IMR-90 (cell line): ENCODE results near the gene WASHC3. TPM values are rescaled to one million over a fixed set of nuclear protein-coding genes. Genes with fewer than 3 reads are reported as not detected.

Source experiments
- ATAC-seq: fragments of 200-7000 bp; cut with Tn5 transposase; 2 replicates; pipeline ENCODE4 v1.9.1; 2020; ENCODE audit warnings: low read depth, mild to moderate bottlenecking, moderate library complexity
- BruUV-seq: library from RNA; stranded (reverse); fragments of 400-500 nt; replicated peaks from 2 replicates; lab custom pipeline; 2021; lab: Mats Ljungman, UMichigan
- CTCF ChIA-PET: fragments of 300-600 bp; formaldehyde crosslinking; extraction: SDS; loops from one replicate; lab custom pipeline; 2021; ENCODE audit warnings: antibody characterized with exemption; lab: Yijun Ruan, JAX
- POLR2A ChIA-PET: fragments of 300-600 bp; sonication (Branson Sonifier 250); formaldehyde crosslinking; loops from one replicate; lab custom pipeline; 2022; ENCODE audit warnings: antibody characterized with exemption; ENCODE audit not compliant: unreplicated experiment; lab: Charles Lee
- DNase-seq: peaks from one replicate; pipeline ENCODE4 v3.0.0; 2013
- H2AFZ ChIP-seq: replicated peaks from 2 replicates; pipeline ENCODE3; 2013; ENCODE audit warnings: low read length, mild to moderate bottlenecking; ENCODE audit not compliant: poor library complexity
- H2AK5ac ChIP-seq: 2 replicates; pipeline ENCODE4 v1.6.1; 2013; ENCODE audit warnings: low read depth, low read length, inconsistent platforms
- H2AK9ac ChIP-seq: replicated peaks from 2 replicates; pipeline ENCODE3; 2013; ENCODE audit warnings: mild to moderate bottlenecking, low read depth, low read length, moderate library complexity; ENCODE audit not compliant: poor library complexity
- H2BK120ac ChIP-seq: 2 replicates; pipeline ENCODE4 v1.6.1; 2013; ENCODE audit warnings: low read depth, low read length, inconsistent platforms
- H2BK15ac ChIP-seq: 3 replicates; pipeline ENCODE4 v1.6.1; 2013; ENCODE audit warnings: low read depth, low read length, inconsistent platforms
- H2BK20ac ChIP-seq: 2 replicates; pipeline ENCODE4 v1.6.1; 2013; ENCODE audit warnings: low read depth, mild to moderate bottlenecking, inconsistent platforms, low read length, moderate library complexity
- H2BK5ac ChIP-seq: 2 replicates; pipeline ENCODE4 v1.6.1; 2013; ENCODE audit warnings: mild to moderate bottlenecking, low read depth, low read length, inconsistent platforms; ENCODE audit not compliant: poor library complexity, severe bottlenecking
- H3K14ac ChIP-seq: replicated peaks from 2 replicates; pipeline ENCODE4 v1.6.1; 2013; ENCODE audit warnings: low read depth, low read length, inconsistent platforms
- H3K18ac ChIP-seq: 2 replicates; pipeline ENCODE4 v1.6.1; 2013; ENCODE audit warnings: low read depth, low read length, control low read depth
- H3K23ac ChIP-seq: 2 replicates; pipeline ENCODE4 v1.6.1; 2013; ENCODE audit warnings: low read depth, low read length, inconsistent platforms
- H3K27ac ChIP-seq: 2 replicates; pipeline ENCODE4 v1.5.1; 2013; ENCODE audit warnings: mild to moderate bottlenecking, control low read depth, low read length; ENCODE audit not compliant: insufficient read depth
- H3K27me3 ChIP-seq: 2 replicates; pipeline ENCODE4 v1.6.1; 2013; ENCODE audit warnings: low read length; ENCODE audit not compliant: control insufficient read depth, insufficient read depth
- H3K36me3 ChIP-seq: 2 replicates; pipeline ENCODE4 v1.6.1; 2013; ENCODE audit warnings: low read length, mixed read lengths; ENCODE audit not compliant: control insufficient read depth, insufficient read depth
- H3K4ac ChIP-seq: 2 replicates; pipeline ENCODE4 v1.6.1; 2013; ENCODE audit warnings: low read depth, low read length, inconsistent platforms
- H3K4me1 ChIP-seq: 2 replicates; pipeline ENCODE4 v1.6.1; 2013; ENCODE audit warnings: low read length, mixed read lengths; ENCODE audit not compliant: control insufficient read depth, insufficient read depth
- H3K4me2 ChIP-seq: 2 replicates; pipeline ENCODE4 v1.6.1; 2013; ENCODE audit warnings: low read depth, mild to moderate bottlenecking, control low read depth, low read length, moderate library complexity
- H3K4me3 ChIP-seq: 2 replicates; pipeline ENCODE4 v1.5.1; 2013; ENCODE audit warnings: low read depth, mild to moderate bottlenecking, control low read depth, low read length, moderate library complexity; ENCODE audit not compliant: insufficient read depth
- H3K56ac ChIP-seq: 2 replicates; pipeline ENCODE4 v1.6.1; 2013; ENCODE audit warnings: low read length, inconsistent platforms; ENCODE audit not compliant: insufficient read depth; ENCODE audit errors: extremely low read depth
- H3K79me1 ChIP-seq, 2 experiments: 2 replicates each; pipeline ENCODE4 v1.6.1; 2013; ENCODE audit warnings: low read length in 2 of 2, inconsistent platforms in 1 of 2, low read depth in 1 of 2
- H3K9ac ChIP-seq: 2 replicates; pipeline ENCODE4 v1.6.1; 2013; ENCODE audit warnings: low read depth, low read length, control low read depth
- H3K9me1 ChIP-seq: 2 replicates; pipeline ENCODE4 v1.6.1; 2013; ENCODE audit warnings: low read length, inconsistent platforms; ENCODE audit not compliant: insufficient read depth
- H3K9me3 ChIP-seq: 2 replicates; pipeline ENCODE4 v1.6.1; 2013; ENCODE audit warnings: low read length; ENCODE audit not compliant: control insufficient read depth, insufficient read depth
- H4K20me1 ChIP-seq: 2 replicates; pipeline ENCODE4 v1.6.1; 2013; ENCODE audit warnings: low read length, inconsistent platforms; ENCODE audit not compliant: insufficient read depth
- H4K5ac ChIP-seq: 2 replicates; pipeline ENCODE4 v1.6.1; 2013; ENCODE audit warnings: mild to moderate bottlenecking, low read depth, low read length, control low read depth
- H4K8ac ChIP-seq, 2 experiments: 2 replicates each; pipeline ENCODE4 v1.6.1; 2013; ENCODE audit warnings: low read depth in 2 of 2, low read length in 2 of 2, control low read depth in 1 of 2, inconsistent platforms in 1 of 2
- H4K91ac ChIP-seq: 2 replicates; pipeline ENCODE4 v1.6.1; 2013; ENCODE audit warnings: low read depth, low read length, inconsistent platforms; ENCODE audit not compliant: insufficient read depth
- BHLHE40 ChIP-seq: fragments of 150-350 bp; IDR thresholded peaks from 2 replicates; pipeline ENCODE4 v1.6.1; 2016; ENCODE audit warnings: mild to moderate bottlenecking, low read depth, low read length
- CEBPB ChIP-seq: IDR thresholded peaks from 2 replicates; pipeline ENCODE4 v1.6.1; 2012; ENCODE audit warnings: low read depth, low read length, improper control_type of control experiment
- FOS ChIP-seq: fragments of 150-350 bp; IDR thresholded peaks from 2 replicates; pipeline ENCODE4 v1.6.1; 2016; ENCODE audit warnings: low read depth, low read length
- MAFK ChIP-seq: IDR thresholded peaks from 2 replicates; pipeline ENCODE4 v1.6.1; 2012; ENCODE audit warnings: low read depth, low read length, improper control_type of control experiment
- MAZ ChIP-seq: IDR thresholded peaks from 2 replicates; pipeline ENCODE4 v1.6.1; 2012; ENCODE audit warnings: low read depth, mild to moderate bottlenecking, low read length, improper control_type of control experiment, moderate library complexity, borderline replicate concordance
- MXI1 ChIP-seq: IDR thresholded peaks from 2 replicates; pipeline ENCODE4 v1.6.1; 2012; ENCODE audit warnings: low read depth, mild to moderate bottlenecking, low read length, moderate library complexity, borderline replicate concordance
- POLR2A ChIP-seq: IDR thresholded peaks from 2 replicates; pipeline ENCODE4 v1.6.1; 2012; ENCODE audit warnings: mild to moderate bottlenecking, low read depth, low read length
- RCOR1 ChIP-seq: IDR thresholded peaks from 2 replicates; pipeline ENCODE4 v1.6.1; 2012; ENCODE audit warnings: mild to moderate bottlenecking, low read length, improper control_type of control experiment; ENCODE audit not compliant: insufficient replicate concordance
- RFX5 ChIP-seq: IDR thresholded peaks from 2 replicates; pipeline ENCODE4 v1.8.0; 2012; ENCODE audit warnings: low read depth, mild to moderate bottlenecking, low read length, moderate library complexity
- WGBS, 2 experiments: methylation state at CpG; one replicate each; pipeline versions ENCODE4 v1.1.5 to v1.1.7; 2013; ENCODE audit warnings: missing lambda C conversion rate in 2 of 2; ENCODE audit not compliant: insufficient read length in 1 of 2; ENCODE audit errors: extremely low coverage in 2 of 2; 5-methylcytosine and 5-hydroxymethylcytosine counted together
- dilution Hi-C: fragments of 300-500 bp; cut with HindIII; formaldehyde crosslinking; loops from one replicate; pipeline ENCODE4 v1.14.3; 2018; ENCODE audit warnings: low sequenced_read_pairs; ENCODE audit not compliant: unreplicated experiment
- in situ Hi-C: fragments of 300-500 bp; cut with MboI; formaldehyde crosslinking; loops from 3 replicates; pipeline ENCODE4 v1.14.3; 2019; ENCODE audit warnings: low sequenced_read_pairs, inconsistent platforms, mixed read lengths
- intact Hi-C: fragments of 100-400 bp; cut with micrococcal nuclease; formaldehyde crosslinking; loops from 2 replicates; pipeline ENCODE4 v1.10.0; 2022
- polyA plus RNA-seq, 3 experiments: library from polyadenylated mRNA; depleted of rRNA; stranded (reverse); fragments of >200 nt; gene quantifications; 2 replicates each; pipeline ENCODE4 v1.2.3, GENCODE V29; 2012; ENCODE audit warnings: low replicate concordance in 1 of 3
- total RNA-seq: library from RNA; depleted of rRNA; stranded (reverse); fragments of >200 nt; gene quantifications from 2 replicates; pipeline ENCODE4 v1.2.3, GENCODE V29; 2012
- TF ChIP-seq, protein P1 (sequence below): fragments of 150-350 bp; IDR thresholded peaks from 2 replicates; pipeline ENCODE4 v1.6.1; 2017; ENCODE audit warnings: mild to moderate bottlenecking, antibody characterized with exemption, low read length, low read depth
- TF ChIP-seq, protein P2 (sequence below): fragments of 150-350 bp; IDR thresholded peaks from 2 replicates; pipeline ENCODE4 v1.6.1; 2016; ENCODE audit warnings: low read depth, mild to moderate bottlenecking, low read length, moderate library complexity, borderline replicate concordance
- TF ChIP-seq, protein P3 (sequence below): conservative IDR thresholded peaks from 2 replicates; pipeline ENCODE4 v1.5.1; 2012; ENCODE audit warnings: mild to moderate bottlenecking, low read depth, low read length, improper control_type of control experiment

The WASHC3 gene
- total and polyA plus RNA-seq, 2 of the 4 experiments (the other 2 are of a cell fraction) = 54.8 to 87.1 TPM

DNA sequence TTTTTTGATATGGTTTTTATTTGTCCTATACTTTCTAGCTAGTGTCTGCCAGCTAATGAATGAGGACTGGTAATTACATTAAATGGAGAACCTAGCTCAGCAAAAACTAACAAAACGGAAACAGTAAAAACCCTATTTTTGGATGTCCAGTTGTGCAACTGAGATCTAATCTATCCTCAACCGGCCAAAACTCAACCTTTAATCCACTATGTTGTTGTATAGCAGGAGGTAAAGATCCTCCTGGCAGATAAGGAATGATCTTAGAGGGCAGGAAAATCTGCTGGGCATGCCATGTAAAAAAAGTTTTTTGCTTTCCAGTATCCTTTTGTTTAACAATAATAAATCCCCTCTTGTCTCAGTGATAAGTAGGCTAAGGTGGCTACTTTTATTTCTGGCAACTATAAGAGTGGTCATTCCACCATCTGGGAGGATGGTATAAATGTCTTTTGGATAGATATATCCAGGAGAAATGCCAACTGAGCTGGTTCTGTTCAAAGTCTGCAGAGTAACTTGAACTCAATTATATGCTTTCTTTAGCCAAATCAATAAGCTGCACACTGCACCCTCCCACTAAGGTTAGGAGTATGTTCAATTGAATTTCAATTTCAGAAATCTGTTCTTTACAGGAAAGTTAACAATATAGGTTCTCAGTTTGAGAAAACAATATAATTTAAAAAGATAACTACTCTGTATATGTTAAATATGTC lies 40.1 kb downstream of the WASHC3 start:
- DNase-seq (no peak), ATAC-seq (no peak)
- no peak overlapping the region for H3K18ac ChIP-seq
- H3K9me3 ChIP-seq = no peaks in the 10 kb centered on the region
- H3K56ac ChIP-seq = no peak overlapping the region
- H2BK120ac ChIP-seq = no peak overlapping the region
- no peak overlapping the region for H2AK9ac ChIP-seq
- no peak overlapping the region for H3K4me3 ChIP-seq
- no peak overlapping the region for H3K27ac ChIP-seq
- H2BK15ac ChIP-seq = no peak overlapping the region
- no peak overlapping the region for H2AFZ ChIP-seq
- TSS peak; percentile 6 for BruUV-seq
- no peaks in the 10 kb centered on the region for H3K27me3 ChIP-seq
- intact Hi-C loops = no loop called here
- peaks cover 5% of the 10 kb centered on the region for H3K4me1 ChIP-seq
- H3K23ac ChIP-seq = no peak overlapping the region
- POLR2A ChIA-PET = no interaction called here
- H3K9ac ChIP-seq = no peak overlapping the region
- H4K91ac ChIP-seq = no peak overlapping the region
- H3K79me1 ChIP-seq = no peaks in the 10 kb centered on the region
- H3K36me3 ChIP-seq = no peaks in the 10 kb centered on the region
- no peaks in the 10 kb centered on the region for H4K20me1 ChIP-seq
- TF ChIP-seq RFX5 = no peak
- TF ChIP-seq FOS = no peak
- no peak for TF ChIP-seq RCOR1
- no peak for TF ChIP-seq POLR2A
- TF ChIP-seq MXI1 = no peak
- TF ChIP-seq, protein P1, sequence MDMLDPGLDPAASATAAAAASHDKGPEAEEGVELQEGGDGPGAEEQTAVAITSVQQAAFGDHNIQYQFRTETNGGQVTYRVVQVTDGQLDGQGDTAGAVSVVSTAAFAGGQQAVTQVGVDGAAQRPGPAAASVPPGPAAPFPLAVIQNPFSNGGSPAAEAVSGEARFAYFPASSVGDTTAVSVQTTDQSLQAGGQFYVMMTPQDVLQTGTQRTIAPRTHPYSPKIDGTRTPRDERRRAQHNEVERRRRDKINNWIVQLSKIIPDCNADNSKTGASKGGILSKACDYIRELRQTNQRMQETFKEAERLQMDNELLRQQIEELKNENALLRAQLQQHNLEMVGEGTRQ = no peak
- no peak for TF ChIP-seq MAFK
- no peak for TF ChIP-seq CEBPB
- TF ChIP-seq, protein P2, sequence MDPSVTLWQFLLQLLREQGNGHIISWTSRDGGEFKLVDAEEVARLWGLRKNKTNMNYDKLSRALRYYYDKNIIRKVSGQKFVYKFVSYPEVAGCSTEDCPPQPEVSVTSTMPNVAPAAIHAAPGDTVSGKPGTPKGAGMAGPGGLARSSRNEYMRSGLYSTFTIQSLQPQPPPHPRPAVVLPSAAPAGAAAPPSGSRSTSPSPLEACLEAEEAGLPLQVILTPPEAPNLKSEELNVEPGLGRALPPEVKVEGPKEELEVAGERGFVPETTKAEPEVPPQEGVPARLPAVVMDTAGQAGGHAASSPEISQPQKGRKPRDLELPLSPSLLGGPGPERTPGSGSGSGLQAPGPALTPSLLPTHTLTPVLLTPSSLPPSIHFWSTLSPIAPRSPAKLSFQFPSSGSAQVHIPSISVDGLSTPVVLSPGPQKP = no peak
- TF ChIP-seq, protein P3, sequence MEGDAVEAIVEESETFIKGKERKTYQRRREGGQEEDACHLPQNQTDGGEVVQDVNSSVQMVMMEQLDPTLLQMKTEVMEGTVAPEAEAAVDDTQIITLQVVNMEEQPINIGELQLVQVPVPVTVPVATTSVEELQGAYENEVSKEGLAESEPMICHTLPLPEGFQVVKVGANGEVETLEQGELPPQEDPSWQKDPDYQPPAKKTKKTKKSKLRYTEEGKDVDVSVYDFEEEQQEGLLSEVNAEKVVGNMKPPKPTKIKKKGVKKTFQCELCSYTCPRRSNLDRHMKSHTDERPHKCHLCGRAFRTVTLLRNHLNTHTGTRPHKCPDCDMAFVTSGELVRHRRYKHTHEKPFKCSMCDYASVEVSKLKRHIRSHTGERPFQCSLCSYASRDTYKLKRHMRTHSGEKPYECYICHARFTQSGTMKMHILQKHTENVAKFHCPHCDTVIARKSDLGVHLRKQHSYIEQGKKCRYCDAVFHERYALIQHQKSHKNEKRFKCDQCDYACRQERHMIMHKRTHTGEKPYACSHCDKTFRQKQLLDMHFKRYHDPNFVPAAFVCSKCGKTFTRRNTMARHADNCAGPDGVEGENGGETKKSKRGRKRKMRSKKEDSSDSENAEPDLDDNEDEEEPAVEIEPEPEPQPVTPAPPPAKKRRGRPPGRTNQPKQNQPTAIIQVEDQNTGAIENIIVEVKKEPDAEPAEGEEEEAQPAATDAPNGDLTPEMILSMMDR = no peak
- no peak for TF ChIP-seq BHLHE40
- TF ChIP-seq MAZ = no peak
- no CpG with 5 or more reads among the region's 2 CpGs for WGBS, 2 experiments
- H2BK20ac ChIP-seq = no peak overlapping the region
- dilution Hi-C loops = no loop called here
- H3K4ac ChIP-seq = no peak overlapping the region
- H3K4me2 ChIP-seq = no peak overlapping the region
- CTCF ChIA-PET = interaction anchor here (0.7 kb wide), 1 partner anchor 82 kb away, joined by 3 read pairs; no protein-coding TSS in a partner anchor
- no peak overlapping the region for H4K5ac ChIP-seq
- H3K9me1 ChIP-seq = no peaks in the 10 kb centered on the region; the same call in 1 of the 2 replicates
- H2AK5ac ChIP-seq = no peak overlapping the region
- no peak overlapping the region for H4K8ac ChIP-seq
- H3K14ac ChIP-seq = no peak overlapping the region
- H2BK5ac ChIP-seq = no peak overlapping the region
- in situ Hi-C loops = no loop called here
